Measurements from ENCODE around the gene ATF4. TPM values are rescaled to one million over a fixed set of nuclear protein-coding genes. Genes with fewer than 3 reads are reported as not detected.

ATF4 gene
- total and polyA plus RNA-seq, 2 of the 13 experiments (the other 11 are each of a cell fraction or from before 2014, with no cell fraction given) = 486 to 1,297 TPM

DNA sequence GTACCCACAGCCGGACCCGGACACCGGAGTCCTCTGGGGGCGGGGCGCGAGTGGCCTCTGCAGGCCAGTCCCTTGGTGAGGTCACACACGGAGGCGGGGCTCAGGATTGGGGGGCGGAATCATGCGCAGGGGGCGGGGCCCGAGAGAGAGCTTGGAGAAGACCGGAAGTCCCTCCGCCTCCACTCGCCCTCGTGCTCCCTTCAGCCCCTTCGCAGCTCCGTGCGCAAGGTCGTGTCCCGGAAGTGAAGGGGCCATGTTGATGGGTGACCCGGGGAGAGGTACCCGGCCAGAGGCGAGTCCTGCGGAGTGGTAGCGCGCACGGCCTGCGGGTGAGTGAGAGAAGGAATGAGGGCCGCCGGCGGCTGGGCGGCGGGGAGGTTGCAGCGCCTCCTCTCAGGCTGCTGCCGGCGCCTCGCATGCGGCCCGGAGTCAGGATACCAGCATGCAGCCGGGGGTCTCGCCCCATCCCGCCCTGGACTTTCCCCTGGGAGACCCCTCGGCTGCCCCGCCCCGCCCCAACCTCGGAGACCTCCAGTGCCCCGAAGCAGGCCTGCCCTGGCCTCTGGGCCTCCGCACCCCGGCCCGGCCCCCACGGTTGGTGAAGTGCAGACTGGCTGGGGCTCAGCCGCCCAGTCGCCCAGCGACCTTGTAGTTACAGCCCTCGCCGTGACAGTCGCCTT is 18.1 kb upstream of the ATF4 start, which contains the start of gene MIEF1 (continued):
- TF ChIP-seq, protein P1, sequence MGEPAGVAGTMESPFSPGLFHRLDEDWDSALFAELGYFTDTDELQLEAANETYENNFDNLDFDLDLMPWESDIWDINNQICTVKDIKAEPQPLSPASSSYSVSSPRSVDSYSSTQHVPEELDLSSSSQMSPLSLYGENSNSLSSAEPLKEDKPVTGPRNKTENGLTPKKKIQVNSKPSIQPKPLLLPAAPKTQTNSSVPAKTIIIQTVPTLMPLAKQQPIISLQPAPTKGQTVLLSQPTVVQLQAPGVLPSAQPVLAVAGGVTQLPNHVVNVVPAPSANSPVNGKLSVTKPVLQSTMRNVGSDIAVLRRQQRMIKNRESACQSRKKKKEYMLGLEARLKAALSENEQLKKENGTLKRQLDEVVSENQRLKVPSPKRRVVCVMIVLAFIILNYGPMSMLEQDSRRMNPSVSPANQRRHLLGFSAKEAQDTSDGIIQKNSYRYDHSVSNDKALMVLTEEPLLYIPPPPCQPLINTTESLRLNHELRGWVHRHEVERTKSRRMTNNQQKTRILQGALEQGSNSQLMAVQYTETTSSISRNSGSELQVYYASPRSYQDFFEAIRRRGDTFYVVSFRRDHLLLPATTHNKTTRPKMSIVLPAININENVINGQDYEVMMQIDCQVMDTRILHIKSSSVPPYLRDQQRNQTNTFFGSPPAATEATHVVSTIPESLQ (CRISPR knock-in tag; conservative IDR thresholded peaks at IDR 0.05) = no peak
- TF ChIP-seq ZMYM2 (CRISPR knock-in tag; IDR thresholded peaks at IDR 0.05) (no peak), EEA1 (CRISPR knock-in tag; IDR thresholded peaks at IDR 0.05; ENCODE audit: borderline replicate concordance) (peak; percentile 56; the same call in 1 of the 2 replicates), FOXP1 (IDR thresholded peaks at IDR 0.05) (no peak), FOXP1 (CRISPR knock-in tag; IDR thresholded peaks at IDR 0.05) (0 out of 2 replicates have a peak, but pooled peaks have one; percentile 24), HDAC1 (CRISPR knock-in tag; IDR thresholded peaks at IDR 0.05) (peak; percentile 78), IRX3 (CRISPR knock-in tag; IDR thresholded peaks at IDR 0.05; ENCODE audit: borderline replicate concordance, low read depth) (no peak), STAT6 (CRISPR knock-in tag; IDR thresholded peaks at IDR 0.05; ENCODE audit: borderline replicate concordance) (no peak), MXI1 (IDR thresholded peaks at IDR 0.05; ENCODE audit: borderline replicate concordance, low read depth, low read length) (peak; percentile 94; the same call in 1 of the 3 replicates), ZBTB34 (CRISPR knock-in tag; IDR thresholded peaks at IDR 0.05) (no peak), TGIF2 (CRISPR knock-in tag; IDR thresholded peaks at IDR 0.05) (peak; percentile 49; the same call in 1 of the 2 replicates), NCOR1 (IDR thresholded peaks at IDR 0.05; ENCODE audit: borderline replicate concordance, low read length) (no peak), AKAP8 (CRISPR knock-in tag; IDR thresholded peaks at IDR 0.05) (0 out of 2 replicates have a peak, but pooled peaks have one; percentile 18), HOXD1 (CRISPR knock-in tag; IDR thresholded peaks at IDR 0.05) (no peak; the same call in 1 of the 2 replicates), MAFG (CRISPR knock-in tag; IDR thresholded peaks at IDR 0.05) (no peak), RAD51 (IDR thresholded peaks at IDR 0.05; ENCODE audit: borderline replicate concordance) (no peak), BORCS8-MEF2B (CRISPR knock-in tag; IDR thresholded peaks at IDR 0.05) (no peak; the same call in 1 of the 2 replicates), CAMTA2 (CRISPR knock-in tag; IDR thresholded peaks at IDR 0.05; ENCODE audit: borderline replicate concordance) (no peak), PHF5A (CRISPR knock-in tag; IDR thresholded peaks at IDR 0.05; ENCODE audit: low read depth, unreplicated experiment) (no peak), NPAS2 (CRISPR knock-in tag; IDR thresholded peaks at IDR 0.05; ENCODE audit: borderline replicate concordance) (no peak), ATF7-NPFF (CRISPR knock-in tag; IDR thresholded peaks at IDR 0.05; ENCODE audit: low read depth) (peak; percentile 59), MAZ (IDR thresholded peaks at IDR 0.05; ENCODE audit: borderline replicate concordance, low read depth, low read length) (peak; percentile 83; the same call in 1 of the 2 replicates), MAZ (CRISPR knock-in tag; IDR thresholded peaks at IDR 0.05; ENCODE audit: low read depth) (peak; percentile 86)
- TF ChIP-seq, protein P2, sequence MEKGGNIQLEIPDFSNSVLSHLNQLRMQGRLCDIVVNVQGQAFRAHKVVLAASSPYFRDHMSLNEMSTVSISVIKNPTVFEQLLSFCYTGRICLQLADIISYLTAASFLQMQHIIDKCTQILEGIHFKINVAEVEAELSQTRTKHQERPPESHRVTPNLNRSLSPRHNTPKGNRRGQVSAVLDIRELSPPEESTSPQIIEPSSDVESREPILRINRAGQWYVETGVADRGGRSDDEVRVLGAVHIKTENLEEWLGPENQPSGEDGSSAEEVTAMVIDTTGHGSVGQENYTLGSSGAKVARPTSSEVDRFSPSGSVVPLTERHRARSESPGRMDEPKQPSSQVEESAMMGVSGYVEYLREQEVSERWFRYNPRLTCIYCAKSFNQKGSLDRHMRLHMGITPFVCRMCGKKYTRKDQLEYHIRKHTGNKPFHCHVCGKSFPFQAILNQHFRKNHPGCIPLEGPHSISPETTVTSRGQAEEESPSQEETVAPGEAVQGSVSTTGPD (CRISPR knock-in tag; IDR thresholded peaks at IDR 0.05) = no peak

Data from HepG2 (cell line).